ENCODE data around the gene PTPRG. TPM values are rescaled to one million over a fixed set of nuclear protein-coding genes. Genes with fewer than 3 reads are reported as not detected.

PTPRG gene
- total RNA-seq, 1 experiment from 2014 or later = 69.3 TPM

GRCh38 chr3:62100282-62100989, 539.1 kb downstream of the PTPRG start:
- no peak overlapping the region for H3K18ac ChIP-seq (ENCODE audit: insufficient read length, low read depth, low read length)
- H4K5ac ChIP-seq (ENCODE audit: insufficient read length, low read depth, low read length) = no peak overlapping the region
- H3K79me1 ChIP-seq (ENCODE audit: insufficient read depth, low read depth, low read length, poor library complexity, severe bottlenecking) = peaks cover under 1% of the 10 kb centered on the region
- H3K79me2 ChIP-seq (ENCODE audit: insufficient read depth, low read length) = no peaks in the 10 kb centered on the region
- H2AFZ ChIP-seq (ENCODE audit: low read length) = no peak overlapping the region
- H3K4me3 Mint-ChIP-seq = no peak overlapping the region
- no peak overlapping the region for H3K27ac ChIP-seq (ENCODE audit: insufficient read length, low read depth, low read length)
- H3T11ph ChIP-seq (ENCODE audit: low read length) = no peak overlapping the region
- no peak overlapping the region for H3K14ac ChIP-seq (ENCODE audit: insufficient read depth, low read length)
- H2BK5ac ChIP-seq (ENCODE audit: insufficient read length, low read length) = no peak overlapping the region
- H3K27me3 ChIP-seq (ENCODE audit: insufficient read depth, low read length) = no peaks in the 10 kb centered on the region
- H3K23me2 ChIP-seq (ENCODE audit: insufficient read length, low read depth, low read length, poor library complexity, severe bottlenecking) = no peaks in the 10 kb centered on the region
- WGBS (ENCODE audit: extremely low coverage, insufficient read length, low lambda C conversion rate) = no CpG with 5 or more reads among the region's 7 CpGs
- no peak overlapping the region for H2BK12ac ChIP-seq (ENCODE audit: insufficient read length, low read depth, low read length)
- H3K9ac ChIP-seq (ENCODE audit: extremely low read depth, insufficient read length, low read length) = no peak overlapping the region
- H3K9me3 Mint-ChIP-seq = no peaks in the 10 kb centered on the region
- H4K20me1 ChIP-seq (ENCODE audit: control insufficient read depth, insufficient read depth, insufficient read length) = no peaks in the 10 kb centered on the region
- H3K27me3 Mint-ChIP-seq (ENCODE audit: low read depth) = no peaks in the 10 kb centered on the region; the same call in 1 of the 2 replicates
- H3K56ac ChIP-seq (ENCODE audit: insufficient read length, low read depth, low read length) = no peak overlapping the region
- H3K9me3 ChIP-seq (ENCODE audit: control insufficient read depth, low read depth, low read length) = no peaks in the 10 kb centered on the region
- no peak overlapping the region for H4K8ac ChIP-seq (replicated peaks; ENCODE audit: insufficient read length, low read depth, low read length)
- no peak for DNase-seq
- no peak overlapping the region for H2BK15ac ChIP-seq (ENCODE audit: low read depth, low read length)
- H3K27ac Mint-ChIP-seq = no peak overlapping the region
- H3K4me1 Mint-ChIP-seq = peaks cover 0 to 3% of the 10 kb centered on the region in 2 experiments; a peak in 2 of 4 replicates
- H3K4ac ChIP-seq (ENCODE audit: low read depth, low read length) = no peak overlapping the region
- H3K4me2 ChIP-seq (ENCODE audit: insufficient read depth, insufficient read length, low read length) = no peak overlapping the region
- H3K23ac ChIP-seq (ENCODE audit: insufficient read length, low read depth, low read length) = no peak overlapping the region
- H2BK20ac ChIP-seq (ENCODE audit: low read depth, low read length, poor library complexity, severe bottlenecking) = no peak overlapping the region
- TF ChIP-seq CTCF (conservative IDR thresholded peaks at IDR 0.05) = no peak
- H3K4me1 ChIP-seq (ENCODE audit: insufficient read depth, low read length) = no peaks in the 10 kb centered on the region
- no peak overlapping the region for H4K91ac ChIP-seq (ENCODE audit: insufficient read length, low read depth, low read length)
- H2BK120ac ChIP-seq (ENCODE audit: low read depth, low read length, poor library complexity, severe bottlenecking) = no peak overlapping the region
- no peak overlapping the region for H2AK5ac ChIP-seq (ENCODE audit: insufficient read length, low read length)
- no peaks in the 10 kb centered on the region for H3K36me3 Mint-ChIP-seq (ENCODE audit: insufficient read depth in 1 of 3, low read depth in 3 of 3)
